ENCODE data around the gene KRT2. TPM values are rescaled to one million over a fixed set of nuclear protein-coding genes. Genes with fewer than 3 reads are reported as not detected.
A peak's percentile ranks its signal among the peaks of the same experiment; 100 is the strongest.

KRT2 gene
- polyA plus RNA-seq, 2 donors: 0.09 to 0.12 TPM

DNA sequence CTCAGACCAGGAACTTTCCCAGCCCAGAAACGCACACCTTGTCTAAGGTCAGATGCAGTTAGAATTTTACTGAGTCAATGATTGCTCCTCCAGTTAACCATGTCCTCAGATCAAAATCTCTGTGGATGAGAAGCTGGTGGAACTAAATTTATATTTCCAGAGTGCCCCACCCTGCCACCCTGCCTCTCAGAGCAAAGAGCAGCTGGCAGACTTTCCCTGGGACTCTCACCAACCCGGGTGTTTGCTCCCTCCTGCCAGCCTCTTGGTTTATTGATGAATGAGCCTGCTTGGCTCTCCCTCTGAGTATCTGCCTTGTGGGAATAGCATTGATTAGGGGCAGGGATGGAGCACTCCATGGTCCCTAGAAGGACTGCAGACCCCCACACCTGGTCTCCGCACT is 34.1 kb upstream of the KRT2 start:
- Histone ChIP-seq H3K4me3 (ENCODE audit: low read depth in 1 of 2, low read length in 2 of 2) (no peak overlapping the region), H3K27me3 (ENCODE audit: control insufficient read depth in 1 of 2, insufficient read depth in 2 of 2, low read length in 2 of 2) (no peaks in the 10 kb centered on the region), H3K36me3 (ENCODE audit: control insufficient read depth in 2 of 2, insufficient read depth in 2 of 2, low read length in 1 of 2) (no peaks in the 10 kb centered on the region), H3K4me1 (ENCODE audit: control insufficient read depth in 2 of 2, insufficient read depth in 2 of 2, low read length in 1 of 2) (peaks cover 0 to 23% of the 10 kb centered on the region in 2 donors), H3K9me3 (ENCODE audit: control insufficient read depth in 2 of 2, insufficient read depth in 1 of 2, low read depth in 1 of 2, low read length in 1 of 2) (no peaks in the 10 kb centered on the region), H3K27ac (ENCODE audit: low read depth in 2 of 2, low read length in 1 of 2) (no peak overlapping the region)
- WGBS, 2 donors: 60 to 67% methylated on average over 3 of the region's 3 CpGs

- peaks cover 0 to 18% of the 10 kb centered on the region in 2 donors for H3K4me1 ChIP-seq (ENCODE audit: control insufficient read depth in 2 of 2, insufficient read depth in 2 of 2, low read length in 1 of 2)
Observed at GRCh38 chr12:52685406-52685890, 33.4 kb upstream of the KRT2 start.

DNA sequence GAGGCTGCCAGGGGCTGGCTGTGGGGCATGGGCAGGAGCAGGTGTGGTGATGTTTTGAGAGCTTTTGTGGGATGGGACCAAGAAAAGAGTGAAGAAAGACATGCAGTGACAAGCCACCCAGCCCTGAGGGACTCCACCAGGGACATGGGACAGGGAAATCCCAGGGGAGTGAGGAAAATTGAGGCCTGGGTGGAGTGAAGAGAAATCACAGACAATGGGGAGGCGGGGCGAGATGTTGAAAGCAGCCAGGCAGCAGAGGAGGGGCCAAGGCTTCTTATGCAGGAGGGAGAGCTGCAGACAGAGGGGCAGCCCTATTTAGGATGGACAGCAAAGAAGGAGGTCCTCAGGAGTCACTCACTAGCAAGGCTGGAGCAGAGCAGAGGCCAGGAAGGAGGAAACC is 32.4 kb upstream of the KRT2 start:
- H3K27me3 ChIP-seq (ENCODE audit: control insufficient read depth in 1 of 2, insufficient read depth in 2 of 2, low read length in 2 of 2): no peaks in the 10 kb centered on the region
- WGBS, 2 donors: 75 to 85% methylated on average over 2 of the region's 2 CpGs
- H3K9me3 ChIP-seq (ENCODE audit: control insufficient read depth in 2 of 2, insufficient read depth in 1 of 2, low read depth in 1 of 2, low read length in 1 of 2): no peaks in the 10 kb centered on the region
- H3K27ac ChIP-seq (ENCODE audit: low read depth in 2 of 2, low read length in 1 of 2): no peak overlapping the region
- H3K36me3 ChIP-seq (ENCODE audit: control insufficient read depth in 2 of 2, insufficient read depth in 2 of 2, low read length in 1 of 2): no peaks in the 10 kb centered on the region
- peaks cover 0 to 18% of the 10 kb centered on the region in 2 donors for H3K4me1 ChIP-seq (ENCODE audit: control insufficient read depth in 2 of 2, insufficient read depth in 2 of 2, low read length in 1 of 2)
- H3K4me3 ChIP-seq (ENCODE audit: low read depth in 1 of 2, low read length in 2 of 2): no peak overlapping the region

More at GRCh38 chr12:52685406-52685890, 33.4 kb upstream of the KRT2 start:
- no peaks in the 10 kb centered on the region for H3K36me3 ChIP-seq (ENCODE audit: control insufficient read depth in 2 of 2, insufficient read depth in 2 of 2, low read length in 1 of 2)
- H3K9me3 ChIP-seq (ENCODE audit: control insufficient read depth in 2 of 2, insufficient read depth in 1 of 2, low read depth in 1 of 2, low read length in 1 of 2): no peaks in the 10 kb centered on the region
- no peak overlapping the region for H3K4me3 ChIP-seq (ENCODE audit: low read depth in 1 of 2, low read length in 2 of 2)
- 72 to 81% methylated on average over 6 of the region's 6 CpGs for WGBS, 2 donors
- H3K27me3 ChIP-seq (ENCODE audit: control insufficient read depth in 1 of 2, insufficient read depth in 2 of 2, low read length in 2 of 2): no peaks in the 10 kb centered on the region
- peak overlapping the region in 1 of 2 donors; percentile 1 for H3K27ac ChIP-seq (ENCODE audit: low read depth in 2 of 2, low read length in 1 of 2)

DNA sequence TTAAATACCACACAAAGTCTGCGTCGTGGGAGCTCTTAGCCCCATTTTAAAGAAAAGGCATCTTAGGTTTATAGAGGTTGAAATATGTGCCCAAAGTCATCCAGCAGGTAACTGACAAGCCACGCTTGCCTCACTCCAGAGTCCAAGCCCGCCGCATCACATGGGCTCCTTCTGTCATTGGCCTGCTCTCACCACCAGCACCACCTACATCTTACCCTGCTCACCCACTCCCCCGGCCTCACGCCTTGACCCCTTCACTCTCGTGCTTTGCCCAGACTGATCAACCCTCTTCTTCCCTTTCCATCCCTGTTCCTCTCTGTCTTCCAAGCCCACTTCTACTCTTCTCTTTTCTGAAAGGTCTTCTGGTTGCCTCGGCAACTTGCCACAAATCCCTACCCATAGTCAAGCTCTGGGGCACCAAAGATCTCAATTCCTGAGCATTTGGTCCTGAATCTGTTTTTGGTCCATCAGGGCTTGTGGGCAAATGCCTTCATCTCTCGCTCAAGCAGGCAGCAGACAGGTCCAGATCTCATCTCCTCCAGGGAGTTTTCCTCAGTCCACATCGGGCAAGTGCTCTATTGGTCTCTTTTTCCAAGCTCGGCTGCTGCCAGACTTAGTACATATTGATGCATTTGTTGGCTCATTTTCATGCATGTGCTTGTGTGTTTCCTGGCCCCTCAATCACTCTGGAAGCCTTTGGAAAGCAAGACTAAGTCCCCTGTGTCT is 31.7 kb upstream of the KRT2 start:
- no peaks in the 10 kb centered on the region for H3K36me3 ChIP-seq (ENCODE audit: control insufficient read depth in 2 of 2, insufficient read depth in 2 of 2, low read length in 1 of 2)
- H3K27ac ChIP-seq (ENCODE audit: low read depth in 2 of 2, low read length in 1 of 2): no peak overlapping the region
- H3K4me3 ChIP-seq (ENCODE audit: low read depth in 1 of 2, low read length in 2 of 2): no peak overlapping the region
- H3K4me1 ChIP-seq (ENCODE audit: control insufficient read depth in 2 of 2, insufficient read depth in 2 of 2, low read length in 1 of 2): peaks cover 0 to 18% of the 10 kb centered on the region in 2 donors
- 83 to 89% methylated on average over 12 of the region's 12 CpGs for WGBS, 2 donors
- no peaks in the 10 kb centered on the region for H3K27me3 ChIP-seq (ENCODE audit: control insufficient read depth in 1 of 2, insufficient read depth in 2 of 2, low read length in 2 of 2)
- no peaks in the 10 kb centered on the region for H3K9me3 ChIP-seq (ENCODE audit: control insufficient read depth in 2 of 2, insufficient read depth in 1 of 2, low read depth in 1 of 2, low read length in 1 of 2)

GRCh38 chr12:52682938-52683574 is 31.0 kb upstream of the KRT2 start:
- Histone ChIP-seq H3K36me3 (ENCODE audit: control insufficient read depth in 2 of 2, insufficient read depth in 2 of 2, low read length in 1 of 2) (no peaks in the 10 kb centered on the region), H3K9me3 (ENCODE audit: control insufficient read depth in 2 of 2, insufficient read depth in 1 of 2, low read depth in 1 of 2, low read length in 1 of 2) (no peaks in the 10 kb centered on the region), H3K4me1 (ENCODE audit: control insufficient read depth in 2 of 2, insufficient read depth in 2 of 2, low read length in 1 of 2) (peaks cover 0 to 17% of the 10 kb centered on the region in 2 donors), H3K27me3 (ENCODE audit: control insufficient read depth in 1 of 2, insufficient read depth in 2 of 2, low read length in 2 of 2) (no peaks in the 10 kb centered on the region), H3K4me3 (ENCODE audit: low read depth in 1 of 2, low read length in 2 of 2) (no peak overlapping the region), H3K27ac (ENCODE audit: low read depth in 2 of 2, low read length in 1 of 2) (no peak overlapping the region)
- WGBS, 2 donors: 72 to 74% methylated on average over 4 of the region's 4 CpGs

DNA sequence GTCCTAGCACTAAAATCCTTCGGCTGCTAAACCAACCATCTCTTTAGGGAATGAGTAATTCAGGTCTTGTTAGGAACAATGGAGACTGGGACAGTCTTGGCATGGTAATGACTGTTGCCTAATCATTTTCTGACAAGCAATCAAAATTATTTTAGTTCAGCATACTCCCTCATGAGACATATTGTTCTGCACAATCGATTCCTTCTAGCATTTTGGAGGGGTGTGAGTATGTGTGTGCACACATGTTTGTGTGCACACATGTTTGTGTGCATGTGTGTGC is 30.3 kb upstream of the KRT2 start:
- no peaks in the 10 kb centered on the region for H3K9me3 ChIP-seq (ENCODE audit: control insufficient read depth in 2 of 2, insufficient read depth in 1 of 2, low read depth in 1 of 2, low read length in 1 of 2)
- no peaks in the 10 kb centered on the region for H3K36me3 ChIP-seq (ENCODE audit: control insufficient read depth in 2 of 2, insufficient read depth in 2 of 2, low read length in 1 of 2)
- WGBS, 2 donors: 42 to 59% methylated on average over 2 of the region's 2 CpGs
- H3K27me3 ChIP-seq (ENCODE audit: control insufficient read depth in 1 of 2, insufficient read depth in 2 of 2, low read length in 2 of 2): no peaks in the 10 kb centered on the region
- H3K27ac ChIP-seq (ENCODE audit: low read depth in 2 of 2, low read length in 1 of 2): no peak overlapping the region
- no peak overlapping the region for H3K4me3 ChIP-seq (ENCODE audit: low read depth in 1 of 2, low read length in 2 of 2)
- peaks cover 0 to 11% of the 10 kb centered on the region in 2 donors for H3K4me1 ChIP-seq (ENCODE audit: control insufficient read depth in 2 of 2, insufficient read depth in 2 of 2, low read length in 1 of 2)

DNA sequence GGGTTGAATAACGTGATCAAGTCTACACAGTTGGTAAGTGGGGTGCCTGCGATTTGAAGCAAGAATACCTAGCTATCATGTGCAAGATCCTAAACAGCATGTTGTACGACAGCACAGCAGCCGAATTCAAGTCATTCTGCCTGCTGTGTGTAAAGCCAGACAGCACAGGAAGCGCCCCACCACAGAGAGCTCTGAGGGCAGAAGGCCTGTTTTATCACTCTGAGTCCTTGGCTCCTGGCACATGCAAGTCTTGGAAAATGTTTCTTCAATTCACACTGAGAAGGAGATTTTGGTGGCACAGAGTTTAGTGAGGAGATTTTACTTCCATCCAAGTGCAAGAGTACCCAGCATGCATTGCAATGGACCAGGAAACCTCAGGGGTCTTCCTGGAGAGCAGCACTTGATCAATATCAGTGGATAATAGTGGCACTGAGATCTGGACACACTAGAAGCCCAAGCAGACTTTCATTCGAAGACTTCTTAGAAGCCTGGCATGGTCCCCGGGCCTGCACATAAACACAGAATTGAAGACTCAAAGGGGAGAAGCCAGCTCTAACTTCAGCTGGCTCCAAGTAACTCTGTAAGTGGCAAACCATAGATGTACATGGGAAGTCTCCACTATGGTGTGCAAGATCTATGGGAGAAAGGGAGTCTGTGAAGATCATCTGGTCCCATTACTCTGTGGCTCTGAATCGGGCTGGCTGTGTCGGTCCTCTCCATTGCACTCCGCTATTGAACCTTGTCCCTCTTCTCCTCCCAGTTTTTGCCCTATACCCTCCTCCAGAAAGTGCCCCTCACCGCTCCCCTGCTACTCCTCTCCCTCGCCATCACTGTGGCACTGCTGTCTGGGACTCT is 29.7 kb upstream of the KRT2 start:
- H3K4me3 ChIP-seq (ENCODE audit: low read depth in 1 of 2, low read length in 2 of 2): no peak overlapping the region
- H3K9me3 ChIP-seq (ENCODE audit: control insufficient read depth in 2 of 2, insufficient read depth in 1 of 2, low read depth in 1 of 2, low read length in 1 of 2): no peaks in the 10 kb centered on the region
- H3K27ac ChIP-seq (ENCODE audit: low read depth in 2 of 2, low read length in 1 of 2): no peak overlapping the region
- no peaks in the 10 kb centered on the region for H3K27me3 ChIP-seq (ENCODE audit: control insufficient read depth in 1 of 2, insufficient read depth in 2 of 2, low read length in 2 of 2)
- 68 to 75% methylated on average over 12 of the region's 12 CpGs for WGBS, 2 donors
- H3K36me3 ChIP-seq (ENCODE audit: control insufficient read depth in 2 of 2, insufficient read depth in 2 of 2, low read length in 1 of 2): no peaks in the 10 kb centered on the region
- H3K4me1 ChIP-seq (ENCODE audit: control insufficient read depth in 2 of 2, insufficient read depth in 2 of 2, low read length in 1 of 2): peaks cover 0 to 11% of the 10 kb centered on the region in 2 donors

GRCh38 chr12:52680363-52680762 is 28.4 kb upstream of the KRT2 start, which contains the start of gene KRT1:
Gene KRT1 (minus strand): TSS chr12:52680407. CDS start chr12:52680348, 59 bp downstream.
- H3K9me3 ChIP-seq (ENCODE audit: control insufficient read depth in 2 of 2, insufficient read depth in 1 of 2, low read depth in 1 of 2, low read length in 1 of 2): no peaks in the 10 kb centered on the region
- no peaks in the 10 kb centered on the region for H3K27me3 ChIP-seq (ENCODE audit: control insufficient read depth in 1 of 2, insufficient read depth in 2 of 2, low read length in 2 of 2)
- no peak within 1 kb of the TSS for H3K4me3 ChIP-seq (ENCODE audit: low read depth in 1 of 2, low read length in 2 of 2)
- H3K4me1 ChIP-seq (ENCODE audit: control insufficient read depth in 2 of 2, insufficient read depth in 2 of 2, low read length in 1 of 2): peaks cover 0 to 11% of the 10 kb centered on the region in 2 donors
- H3K27ac ChIP-seq (ENCODE audit: low read depth in 2 of 2, low read length in 1 of 2): no peak within 1 kb of the TSS
- no peaks in the 10 kb centered on the region for H3K36me3 ChIP-seq (ENCODE audit: control insufficient read depth in 2 of 2, insufficient read depth in 2 of 2, low read length in 1 of 2)
- WGBS, 2 donors: 76 to 95% methylated on average over 3 of the region's 3 CpGs

DNA sequence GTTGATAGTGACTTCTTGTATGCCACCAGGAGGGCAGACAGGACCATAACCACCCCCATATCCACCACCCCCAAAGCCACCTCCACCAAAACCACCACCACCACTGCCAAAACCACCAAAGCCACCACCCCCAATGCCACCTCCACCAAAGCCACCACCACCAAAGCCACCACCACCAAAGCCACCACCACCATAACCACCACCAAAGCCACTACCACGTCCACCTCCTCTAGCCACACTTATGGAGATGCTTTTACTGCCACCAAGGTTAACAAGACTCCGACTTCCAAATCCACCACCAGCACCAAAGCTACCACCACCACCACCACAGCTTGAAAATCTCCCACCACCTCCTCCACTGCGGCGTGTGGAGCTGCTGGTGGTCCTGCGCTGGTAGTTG is 27.9 kb upstream of the KRT2 start:
- H3K27me3 ChIP-seq (ENCODE audit: control insufficient read depth in 1 of 2, insufficient read depth in 2 of 2, low read length in 2 of 2): no peaks in the 10 kb centered on the region
- 92% methylated on average over 5 of the region's 5 CpGs for WGBS, 2 donors
- H3K27ac ChIP-seq (ENCODE audit: low read depth in 2 of 2, low read length in 1 of 2): no peak overlapping the region
- peaks cover 0 to 11% of the 10 kb centered on the region in 2 donors for H3K4me1 ChIP-seq (ENCODE audit: control insufficient read depth in 2 of 2, insufficient read depth in 2 of 2, low read length in 1 of 2)
- no peaks in the 10 kb centered on the region for H3K9me3 ChIP-seq (ENCODE audit: control insufficient read depth in 2 of 2, insufficient read depth in 1 of 2, low read depth in 1 of 2, low read length in 1 of 2)
- H3K36me3 ChIP-seq (ENCODE audit: control insufficient read depth in 2 of 2, insufficient read depth in 2 of 2, low read length in 1 of 2): no peaks in the 10 kb centered on the region
- H3K4me3 ChIP-seq (ENCODE audit: low read depth in 1 of 2, low read length in 2 of 2): no peak overlapping the region
